ENCODE data around the gene ZNF644.
"Not testable (repeated sequence)": the region's sequence is repeated elsewhere in the genome, so short reads cannot be mapped to it uniquely, and the experiment has no call there.

ZNF644 gene

DNA sequence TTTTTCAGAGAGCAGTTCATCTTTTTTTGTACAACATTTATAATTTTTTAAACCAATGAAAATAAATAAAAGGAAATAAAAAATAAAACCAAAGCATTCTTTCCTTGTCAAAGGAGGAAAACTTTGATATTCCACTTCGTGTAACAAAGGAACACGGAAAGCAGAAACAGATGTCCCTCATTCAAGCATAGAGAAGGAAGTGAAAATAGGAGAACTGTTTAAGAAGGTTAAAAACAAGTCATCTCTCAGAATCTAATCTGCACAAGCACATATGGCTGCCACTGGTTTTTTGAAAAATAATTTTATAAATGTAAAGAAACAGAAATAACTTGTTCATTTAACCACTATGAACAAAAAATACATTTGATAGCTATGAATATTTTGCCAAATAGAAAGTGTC is 35.9 kb upstream of the ZNF644 start:
- no peak for DNase-seq
- H3K9me3 ChIP-seq (ENCODE audit: severe bottlenecking), result no peaks in the 10 kb centered on the region
- H3K4me3 ChIP-seq (ENCODE audit: low read depth, low read length), result no peak overlapping the region
- no peak overlapping the region for H3K27ac ChIP-seq
- TF ChIP-seq, protein P1, sequence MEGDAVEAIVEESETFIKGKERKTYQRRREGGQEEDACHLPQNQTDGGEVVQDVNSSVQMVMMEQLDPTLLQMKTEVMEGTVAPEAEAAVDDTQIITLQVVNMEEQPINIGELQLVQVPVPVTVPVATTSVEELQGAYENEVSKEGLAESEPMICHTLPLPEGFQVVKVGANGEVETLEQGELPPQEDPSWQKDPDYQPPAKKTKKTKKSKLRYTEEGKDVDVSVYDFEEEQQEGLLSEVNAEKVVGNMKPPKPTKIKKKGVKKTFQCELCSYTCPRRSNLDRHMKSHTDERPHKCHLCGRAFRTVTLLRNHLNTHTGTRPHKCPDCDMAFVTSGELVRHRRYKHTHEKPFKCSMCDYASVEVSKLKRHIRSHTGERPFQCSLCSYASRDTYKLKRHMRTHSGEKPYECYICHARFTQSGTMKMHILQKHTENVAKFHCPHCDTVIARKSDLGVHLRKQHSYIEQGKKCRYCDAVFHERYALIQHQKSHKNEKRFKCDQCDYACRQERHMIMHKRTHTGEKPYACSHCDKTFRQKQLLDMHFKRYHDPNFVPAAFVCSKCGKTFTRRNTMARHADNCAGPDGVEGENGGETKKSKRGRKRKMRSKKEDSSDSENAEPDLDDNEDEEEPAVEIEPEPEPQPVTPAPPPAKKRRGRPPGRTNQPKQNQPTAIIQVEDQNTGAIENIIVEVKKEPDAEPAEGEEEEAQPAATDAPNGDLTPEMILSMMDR (IDR thresholded peaks at IDR 0.05; ENCODE audit: low read depth, low read length), result no peak
- H3K36me3 ChIP-seq, result no peaks in the 10 kb centered on the region
- H3K27me3 ChIP-seq (ENCODE audit: insufficient read depth, low read depth, severe bottlenecking), result no peaks in the 10 kb centered on the region

DNA sequence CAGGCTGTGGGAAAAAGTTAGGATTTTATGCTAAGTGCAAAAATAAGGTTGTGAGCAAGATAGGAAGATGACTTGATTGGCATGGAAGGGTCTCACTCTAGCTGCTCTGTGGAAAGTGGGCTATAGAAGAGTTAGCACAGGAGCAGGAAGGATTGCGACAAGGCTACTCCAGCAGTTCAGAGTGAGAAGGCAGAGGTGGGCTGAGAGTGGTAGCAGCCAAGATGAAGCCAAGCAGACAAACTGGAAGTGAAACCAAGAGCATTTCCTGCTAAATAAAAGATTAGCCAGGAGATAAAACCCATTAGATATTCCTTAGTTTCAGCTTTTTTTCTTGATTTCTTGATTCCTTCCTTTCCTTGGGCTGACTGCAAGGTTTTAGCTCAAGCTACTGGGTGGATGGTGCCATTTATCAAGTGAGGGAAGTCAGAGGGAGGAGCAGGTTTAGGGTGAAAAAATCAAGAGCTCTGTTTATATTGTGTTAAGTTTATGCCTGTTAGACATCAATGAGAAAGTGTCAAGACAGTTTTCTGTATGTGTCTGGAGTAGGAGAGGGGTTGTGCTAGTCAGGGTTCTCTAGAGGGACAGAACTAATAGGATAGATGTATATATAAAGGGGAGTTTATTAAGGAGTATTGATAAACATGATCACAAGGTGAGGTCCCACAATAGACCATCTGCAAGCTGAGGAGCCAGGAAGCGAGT is 33.1 kb upstream of the ZNF644 start:
- H3K9me3 ChIP-seq (ENCODE audit: severe bottlenecking), result no peaks in the 10 kb centered on the region
- no peaks in the 10 kb centered on the region for H3K36me3 ChIP-seq
- no peak overlapping the region for H3K27ac ChIP-seq
- TF ChIP-seq, protein P1 (IDR thresholded peaks at IDR 0.05; ENCODE audit: low read depth, low read length), result no peak
- H3K4me3 ChIP-seq (ENCODE audit: low read depth, low read length), result no peak overlapping the region
- no peaks in the 10 kb centered on the region for H3K27me3 ChIP-seq (ENCODE audit: insufficient read depth, low read depth, severe bottlenecking)
- DNase-seq, result no peak

DNA sequence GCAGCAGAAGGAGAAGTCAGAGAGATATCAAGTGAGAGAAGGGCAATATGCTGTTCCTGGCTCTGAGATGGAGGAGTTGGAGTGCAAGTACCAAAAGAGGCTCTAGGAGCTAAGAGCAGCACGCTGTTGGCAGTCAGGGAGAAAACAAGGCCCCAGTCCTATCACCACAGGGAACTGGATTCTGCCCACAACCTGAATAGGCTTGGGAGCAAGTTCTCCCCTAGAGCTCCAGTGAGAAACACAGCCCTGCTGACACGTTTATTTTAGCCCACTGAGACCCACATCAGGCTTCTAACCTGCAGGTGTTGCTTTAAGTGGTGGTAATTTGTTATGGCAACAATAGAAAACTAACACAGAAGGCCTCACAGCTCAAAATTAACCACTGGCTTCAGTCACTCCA is 31.8 kb upstream of the ZNF644 start:
- H3K9me3 ChIP-seq (ENCODE audit: severe bottlenecking), result no peaks in the 10 kb centered on the region
- no peak overlapping the region for H3K4me3 ChIP-seq (ENCODE audit: low read depth, low read length)
- DNase-seq, result no peak
- H3K27me3 ChIP-seq (ENCODE audit: insufficient read depth, low read depth, severe bottlenecking), result no peaks in the 10 kb centered on the region
- TF ChIP-seq, protein P1 (IDR thresholded peaks at IDR 0.05; ENCODE audit: low read depth, low read length), result no peak
- no peak overlapping the region for H3K27ac ChIP-seq
- H3K36me3 ChIP-seq, result no peaks in the 10 kb centered on the region

DNA sequence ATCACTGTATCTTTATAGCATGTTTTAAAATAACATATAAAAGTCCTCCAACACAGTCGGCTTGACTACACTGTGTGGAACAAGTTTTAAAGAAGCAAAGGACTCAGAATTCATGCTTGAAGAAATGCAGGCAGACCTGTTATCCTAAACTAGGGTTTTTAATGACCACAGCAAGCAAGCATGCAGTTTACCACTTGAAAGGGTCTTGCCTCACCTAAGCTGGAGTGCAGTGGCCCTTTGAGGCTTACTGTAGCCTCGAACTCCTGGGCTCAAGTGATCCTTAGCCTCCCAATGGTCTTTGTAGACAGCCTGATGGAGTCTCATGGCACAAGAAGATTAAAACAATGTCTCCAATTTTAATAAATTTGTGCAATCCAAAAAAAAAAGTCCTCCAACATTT is 27.7 kb upstream of the ZNF644 start:
- not testable (repeated sequence) for H3K9me3 ChIP-seq (ENCODE audit: severe bottlenecking); DNase-seq

DNA sequence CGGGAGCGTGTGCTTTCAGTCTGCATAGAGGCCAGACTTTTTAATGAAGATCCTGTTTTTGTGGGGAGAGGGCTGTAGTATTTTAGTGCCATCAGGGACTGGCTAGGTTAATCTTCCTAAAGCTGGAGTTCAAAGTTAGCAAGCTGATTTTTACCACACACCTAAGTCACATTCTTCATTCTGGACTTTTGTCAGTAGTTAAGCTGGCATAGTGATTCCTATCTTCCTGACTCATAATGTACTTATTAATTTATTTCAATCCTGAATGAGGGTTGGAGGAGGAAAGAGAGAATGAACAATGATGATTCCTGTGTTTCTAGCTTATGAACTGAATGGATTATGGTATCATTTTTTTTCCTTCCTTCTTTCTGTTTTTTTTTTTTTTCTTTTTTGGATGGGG is 24.9 kb upstream of the ZNF644 start:
- Histone ChIP-seq H3K27ac (no peak overlapping the region), H3K36me3 (no peaks in the 10 kb centered on the region), H3K27me3 (ENCODE audit: insufficient read depth, low read depth, severe bottlenecking) (no peaks in the 10 kb centered on the region), H3K9me3 (ENCODE audit: severe bottlenecking) (peaks cover 13% of the 10 kb centered on the region), H3K4me3 (ENCODE audit: low read depth, low read length) (no peak overlapping the region)
- TF ChIP-seq, protein P1 (IDR thresholded peaks at IDR 0.05; ENCODE audit: low read depth, low read length), result no peak
- no peak for DNase-seq

More for the DNA sequence above, 27.7 kb upstream of the ZNF644 start:
- not testable (repeated sequence) for H3K27me3 ChIP-seq (ENCODE audit: insufficient read depth, low read depth, severe bottlenecking); H3K4me3 ChIP-seq (ENCODE audit: low read depth, low read length); H3K27ac ChIP-seq; H3K36me3 ChIP-seq

DNA sequence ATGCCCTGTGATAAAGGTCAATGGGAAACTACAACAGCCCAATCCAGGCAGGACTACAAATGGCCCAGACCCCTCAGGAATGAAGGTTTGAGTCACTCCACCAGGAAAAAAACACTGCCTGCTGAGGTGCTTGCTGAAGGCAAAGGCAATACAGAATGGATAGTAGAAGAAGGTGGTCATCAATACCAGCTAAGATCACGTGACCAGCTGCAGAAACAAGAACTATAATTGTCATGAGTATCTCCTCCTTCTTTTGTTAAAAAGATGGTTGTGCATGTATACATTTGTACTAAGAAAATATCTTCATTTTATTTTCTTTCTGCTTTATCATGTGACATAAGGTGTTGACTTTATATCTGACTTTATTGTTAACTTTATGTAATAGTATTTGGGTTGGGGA is 23.4 kb upstream of the ZNF644 start:
- Histone ChIP-seq H3K27ac (no peak overlapping the region), H3K36me3 (no peaks in the 10 kb centered on the region), H3K9me3 (ENCODE audit: severe bottlenecking) (peaks cover 17% of the 10 kb centered on the region), H3K27me3 (ENCODE audit: insufficient read depth, low read depth, severe bottlenecking) (no peaks in the 10 kb centered on the region), H3K4me3 (ENCODE audit: low read depth, low read length) (no peak overlapping the region)
- DNase-seq, result no peak
- TF ChIP-seq, protein P1 (IDR thresholded peaks at IDR 0.05; ENCODE audit: low read depth, low read length), result no peak

DNA sequence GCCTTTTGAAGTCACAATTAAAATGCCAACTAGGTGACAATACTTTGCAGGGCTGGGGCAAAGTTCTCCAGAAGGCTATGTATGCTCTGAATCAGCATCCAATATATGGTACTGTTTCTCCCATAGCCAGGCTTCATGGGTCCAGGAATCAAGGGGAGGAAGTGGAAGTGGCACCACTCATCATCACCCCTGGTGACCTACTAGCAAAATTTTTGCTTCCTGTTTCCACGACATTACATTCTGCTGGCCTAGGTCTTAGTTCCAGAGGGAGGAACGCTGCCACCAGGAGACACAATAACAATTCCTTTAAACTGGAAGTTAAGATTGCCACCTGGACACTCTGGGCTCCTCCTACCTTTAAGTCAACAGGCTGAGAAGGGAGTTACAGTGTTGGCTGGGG is 22.9 kb upstream of the ZNF644 start:
- H3K9me3 ChIP-seq (ENCODE audit: severe bottlenecking), result peaks cover 17% of the 10 kb centered on the region
- not testable (repeated sequence) for H3K27ac ChIP-seq; DNase-seq; H3K36me3 ChIP-seq; H3K4me3 ChIP-seq (ENCODE audit: low read depth, low read length); H3K27me3 ChIP-seq (ENCODE audit: insufficient read depth, low read depth, severe bottlenecking)

DNA sequence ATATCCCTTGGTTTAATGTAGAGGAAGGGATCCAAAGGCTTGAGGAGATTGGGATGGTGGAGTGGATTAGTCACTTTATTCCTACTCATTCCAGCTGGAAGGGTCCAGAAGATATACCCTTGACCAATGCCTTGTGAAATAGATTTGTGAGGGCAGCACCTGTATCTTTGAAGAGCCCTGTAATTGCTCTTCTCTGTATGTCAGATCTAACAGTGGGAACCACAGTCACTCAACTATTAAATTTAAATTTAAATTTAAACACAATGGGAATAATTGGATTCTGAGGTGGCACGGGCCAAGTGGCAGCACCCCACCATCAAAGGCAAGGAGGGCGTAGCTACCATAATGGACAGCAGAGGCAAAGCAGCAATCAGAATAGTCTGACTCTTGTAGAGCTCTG is 20.5 kb upstream of the ZNF644 start:
- H3K36me3 ChIP-seq; H3K27me3 ChIP-seq (ENCODE audit: insufficient read depth, low read depth, severe bottlenecking); H3K27ac ChIP-seq; DNase-seq; H3K4me3 ChIP-seq (ENCODE audit: low read depth, low read length): not testable (repeated sequence)
- H3K9me3 ChIP-seq (ENCODE audit: severe bottlenecking), result peaks cover 17% of the 10 kb centered on the region
